HPDE6-E6E7 (cell line): Measurements from ENCODE around the gene RAPGEF4.
A peak's percentile ranks its signal among the peaks of the same experiment; 100 is the strongest.
"Not testable (repeated sequence)": the region's sequence is repeated elsewhere in the genome, so short reads cannot be mapped to it uniquely, and the experiment has no call there.

ENCODE experiments used
- DNase-seq: peaks from one replicate; pipeline ENCODE4 v3.0.0; 2011; ENCODE audit warnings: missing footprints; ENCODE audit errors: extremely low spot score

The RAPGEF4 gene

GRCh38 chr2:172726172-172726735, 9.4 kb upstream of the RAPGEF4 start:
- DNase-seq = no peak

- DNase-seq = no peak
Observed at GRCh38 chr2:172730411-172730810, 5.2 kb upstream of the RAPGEF4 start.

GRCh38 chr2:172734711-172735581, 699 bp upstream of the RAPGEF4 start:
- peak; percentile 60 for DNase-seq

GRCh38 chr2:172736424-172737174, 954 bp downstream of the RAPGEF4 start:
- DNase-seq = no peak

GRCh38 chr2:172739661-172740266, 4.1 kb downstream of the RAPGEF4 start:
- no peak for DNase-seq

GRCh38 chr2:172740856-172741255, 5.2 kb downstream of the RAPGEF4 start:
- no peak for DNase-seq

GRCh38 chr2:172742931-172743540, 7.4 kb downstream of the RAPGEF4 start:
- no peak for DNase-seq

GRCh38 chr2:172743898-172744297, 8.3 kb downstream of the RAPGEF4 start:
- DNase-seq = no peak

- DNase-seq = no peak
Observed at GRCh38 chr2:172745636-172746035, 10.0 kb downstream of the RAPGEF4 start.

GRCh38 chr2:172748543-172748942, 12.9 kb downstream of the RAPGEF4 start:
- not testable (repeated sequence) for DNase-seq

- no peak for DNase-seq
Observed at GRCh38 chr2:172749388-172749787, 13.7 kb downstream of the RAPGEF4 start.

- no peak for DNase-seq
Observed at GRCh38 chr2:172751564-172751963, 15.9 kb downstream of the RAPGEF4 start.

- DNase-seq = no peak
Observed at GRCh38 chr2:172753610-172754009, 18.0 kb downstream of the RAPGEF4 start.

GRCh38 chr2:172759441-172759840, 23.8 kb downstream of the RAPGEF4 start:
- no peak for DNase-seq

GRCh38 chr2:172761306-172761705, 25.7 kb downstream of the RAPGEF4 start:
- no peak for DNase-seq

GRCh38 chr2:172762574-172762973, 26.9 kb downstream of the RAPGEF4 start:
- no peak for DNase-seq

- no peak for DNase-seq
Observed at GRCh38 chr2:172763079-172763478, 27.4 kb downstream of the RAPGEF4 start.

- DNase-seq = no peak
Observed at GRCh38 chr2:172765662-172766061, 30.0 kb downstream of the RAPGEF4 start.

- no peak for DNase-seq
Observed at GRCh38 chr2:172768401-172768800, 32.8 kb downstream of the RAPGEF4 start.

- no peak for DNase-seq
Observed at GRCh38 chr2:172769879-172770278, 34.2 kb downstream of the RAPGEF4 start.

- DNase-seq = no peak
Observed at GRCh38 chr2:172770887-172771286, 35.2 kb downstream of the RAPGEF4 start.

- no peak for DNase-seq
Observed at GRCh38 chr2:172772633-172773032, 37.0 kb downstream of the RAPGEF4 start.
